Gastroesophageal sphincter (tissue), 4 donors: ENCODE data around the gene ILDR1. TPM values are rescaled to one million over a fixed set of nuclear protein-coding genes. Genes with fewer than 3 reads are reported as not detected.

Experiments used
- ATAC-seq: fragments of 150-250 bp; one replicate; pipeline ENCODE4 v1.9.1; 2016; ENCODE audit warnings: mild to moderate bottlenecking, moderate library complexity
- H3K27ac ChIP-seq, 4 donors: fragments of 200-600 bp; sonication (generic) in 3 of 4; 1 replicate in 3 of 4; 2 replicates in 1 of 4; pipeline ENCODE4 v1.5.1; 2016 to 2019
- H3K27me3 ChIP-seq: fragments of 200-600 bp; sonication (generic); one replicate; pipeline ENCODE4 v1.5.1; 2019
- H3K36me3 ChIP-seq, 2 donors: fragments of 200-600 bp; sonication (generic); one replicate each; pipeline ENCODE4 v1.5.1; 2019; ENCODE audit warnings: control low read depth in 1 of 2
- H3K4me1 ChIP-seq, 3 donors: fragments of 200-600 bp; sonication (generic); 1 replicate in 2 of 3; 2 replicates in 1 of 3; pipeline ENCODE4 v1.5.1; 2016 to 2019; ENCODE audit warnings: control low read depth in 2 of 3
- H3K4me3 ChIP-seq, 2 donors: fragments of 200-600 bp; sonication (generic); one replicate each; pipeline ENCODE4 v1.5.1; 2019; ENCODE audit warnings: mild to moderate bottlenecking in 1 of 2, moderate library complexity in 1 of 2
- H3K9me3 ChIP-seq, 3 donors: fragments of 200-600 bp; sonication (generic); one replicate each; pipeline ENCODE4 v1.5.1; 2017 to 2019; ENCODE audit warnings: control low read depth in 2 of 3
- EP300 ChIP-seq: sonication (generic); formaldehyde crosslinking; IDR thresholded peaks from one replicate; pipeline ENCODE4 v1.6.1; 2017; ENCODE audit warnings: antibody characterized with exemption, mild to moderate bottlenecking
- POLR2A ChIP-seq, 2 donors: fragments of 450-650 bp; IDR thresholded peaks; one replicate each; pipeline ENCODE4 v1.6.1; 2017; ENCODE audit warnings: antibody characterized with exemption in 2 of 2, mild to moderate bottlenecking in 2 of 2, moderate library complexity in 1 of 2
- POLR2AphosphoS5 ChIP-seq: sonication (generic); formaldehyde crosslinking; IDR thresholded peaks from one replicate; pipeline ENCODE4 v1.6.1; 2017; ENCODE audit warnings: antibody characterized with exemption
- WGBS, 2 donors: methylation state at CpG; one replicate each; pipeline ENCODE4 v1.1.5; 2018; ENCODE audit warnings: low coverage in 1 of 2; 5-methylcytosine and 5-hydroxymethylcytosine counted together
- total RNA-seq, 4 donors: library from RNA; depleted of rRNA; stranded (reverse); fragments of >200 nt; gene quantifications; one replicate each; pipeline ENCODE4 v1.1.0, GENCODE V29; 2016
- TF ChIP-seq, protein P1 (sequence below), 4 experiments: fragments of 200-600 bp in 2 of 4; fragments of 450-650 bp in 2 of 4; sonication (generic) in 1 of 4; IDR thresholded peaks; one replicate each; pipeline ENCODE4 v1.5.1; 2017 to 2019; ENCODE audit warnings: antibody characterized with exemption in 4 of 4, mild to moderate bottlenecking in 2 of 4, moderate library complexity in 2 of 4

The ILDR1 gene
- total RNA-seq = under 1 TPM in 1 of 4 donors, not detected in 3; 0.74 TPM

DNA sequence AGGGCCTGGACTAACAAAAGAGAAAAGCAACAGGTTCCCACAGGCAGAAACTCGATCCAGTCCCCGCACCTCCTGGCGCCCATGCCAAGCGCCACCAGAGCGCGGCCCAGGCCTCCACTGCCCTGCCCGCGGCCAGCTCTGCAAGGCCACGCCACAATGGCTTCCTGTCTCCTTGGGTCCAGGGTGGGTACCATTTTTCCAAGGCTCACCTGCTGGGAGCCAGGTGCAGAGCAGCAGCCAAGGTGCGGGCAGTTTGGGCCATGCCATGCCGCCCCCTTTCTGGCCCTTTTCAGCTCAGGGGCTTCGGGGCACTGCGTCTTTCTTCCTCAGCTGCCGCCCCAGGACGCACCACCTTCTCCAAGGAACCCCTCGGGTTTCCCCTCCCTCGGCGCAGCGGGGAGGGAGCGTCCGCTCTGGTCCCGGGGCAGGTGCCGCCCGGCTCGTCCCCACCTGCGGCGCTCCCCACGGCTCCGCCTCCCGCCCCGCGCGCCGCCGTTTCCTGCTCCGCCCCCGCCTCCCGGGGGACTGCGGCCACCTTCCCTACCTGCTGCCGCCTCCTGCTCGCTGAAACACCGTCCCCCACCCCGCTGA, at the start of gene ILDR1:
Gene ILDR1, minus strand, starts transcription at position 437 of the 591 bp plus-strand sequence. Its CDS starts 170 bp downstream, at position 267.
- no peak for ATAC-seq
- H3K27me3 ChIP-seq = peaks cover 36% of the 10 kb centered on the region
- no peak within 1 kb of the TSS for H3K27ac ChIP-seq
- no peaks in the 10 kb centered on the region for H3K36me3 ChIP-seq
- no peak for TF ChIP-seq POLR2AphosphoS5
- TF ChIP-seq POLR2A (IDR thresholded peaks at IDR 0.05) = no peak
- TF ChIP-seq EP300 = no peak
- TF ChIP-seq, protein P1, sequence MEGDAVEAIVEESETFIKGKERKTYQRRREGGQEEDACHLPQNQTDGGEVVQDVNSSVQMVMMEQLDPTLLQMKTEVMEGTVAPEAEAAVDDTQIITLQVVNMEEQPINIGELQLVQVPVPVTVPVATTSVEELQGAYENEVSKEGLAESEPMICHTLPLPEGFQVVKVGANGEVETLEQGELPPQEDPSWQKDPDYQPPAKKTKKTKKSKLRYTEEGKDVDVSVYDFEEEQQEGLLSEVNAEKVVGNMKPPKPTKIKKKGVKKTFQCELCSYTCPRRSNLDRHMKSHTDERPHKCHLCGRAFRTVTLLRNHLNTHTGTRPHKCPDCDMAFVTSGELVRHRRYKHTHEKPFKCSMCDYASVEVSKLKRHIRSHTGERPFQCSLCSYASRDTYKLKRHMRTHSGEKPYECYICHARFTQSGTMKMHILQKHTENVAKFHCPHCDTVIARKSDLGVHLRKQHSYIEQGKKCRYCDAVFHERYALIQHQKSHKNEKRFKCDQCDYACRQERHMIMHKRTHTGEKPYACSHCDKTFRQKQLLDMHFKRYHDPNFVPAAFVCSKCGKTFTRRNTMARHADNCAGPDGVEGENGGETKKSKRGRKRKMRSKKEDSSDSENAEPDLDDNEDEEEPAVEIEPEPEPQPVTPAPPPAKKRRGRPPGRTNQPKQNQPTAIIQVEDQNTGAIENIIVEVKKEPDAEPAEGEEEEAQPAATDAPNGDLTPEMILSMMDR (IDR thresholded peaks at IDR 0.05) = no peak
- H3K4me3 ChIP-seq = peak within 1 kb of the TSS in 1 of 2 donors; percentile 18
- 0% methylated on average over 2 of the region's 43 CpGs; no CpG with 5 or more reads in 1 of the 2 donors for WGBS, 2 donors
- peaks cover 0 to 6% (median 0%) of the 10 kb centered on the region in 3 donors for H3K4me1 ChIP-seq
- H3K9me3 ChIP-seq = no peaks in the 10 kb centered on the region

DNA sequence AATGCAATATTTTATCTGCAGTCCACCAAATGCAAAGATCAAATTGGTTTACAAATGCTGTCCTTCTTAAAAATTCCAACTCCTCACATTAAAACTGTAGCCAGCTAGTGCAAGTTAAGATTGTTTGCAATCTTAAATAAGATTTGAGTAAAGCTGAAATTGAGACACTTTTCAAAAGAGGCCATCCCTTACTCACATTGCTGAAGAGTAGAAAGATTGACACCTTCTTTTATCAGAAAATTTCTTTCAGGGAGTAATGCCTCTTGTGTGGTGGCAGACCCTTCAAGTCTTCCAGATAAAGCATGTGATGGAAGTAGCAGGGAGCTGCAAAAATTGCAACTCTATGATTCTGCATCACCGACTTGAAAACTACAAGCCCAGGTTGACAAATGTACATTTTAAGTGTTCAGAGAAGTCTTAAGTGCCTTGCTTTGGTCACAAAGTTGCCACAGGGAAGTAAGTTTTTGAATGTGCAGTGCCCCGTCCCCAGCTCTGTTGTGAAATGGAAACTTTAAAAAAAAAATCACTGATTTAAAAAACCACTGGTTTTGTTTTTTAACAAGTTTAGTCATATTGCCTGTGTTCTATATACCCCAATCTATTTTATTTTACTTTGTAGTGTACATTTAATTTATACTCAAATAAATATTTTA, 45.7 kb upstream of the ILDR1 start:
- Histone ChIP-seq H3K9me3 (no peaks in the 10 kb centered on the region), H3K4me3 (no peak overlapping the region), H3K27me3 (no peaks in the 10 kb centered on the region), H3K4me1 (no peaks in the 10 kb centered on the region), H3K27ac (no peak overlapping the region), H3K36me3 (no peaks in the 10 kb centered on the region)
- no peak for ATAC-seq
- TF ChIP-seq EP300 (no peak), POLR2A (IDR thresholded peaks at IDR 0.05) (no peak), POLR2AphosphoS5 (no peak)
- TF ChIP-seq, protein P1 (IDR thresholded peaks at IDR 0.05) = no peak
- 45 to 54% methylated on average over 2 of the region's 2 CpGs for WGBS, 2 donors

DNA sequence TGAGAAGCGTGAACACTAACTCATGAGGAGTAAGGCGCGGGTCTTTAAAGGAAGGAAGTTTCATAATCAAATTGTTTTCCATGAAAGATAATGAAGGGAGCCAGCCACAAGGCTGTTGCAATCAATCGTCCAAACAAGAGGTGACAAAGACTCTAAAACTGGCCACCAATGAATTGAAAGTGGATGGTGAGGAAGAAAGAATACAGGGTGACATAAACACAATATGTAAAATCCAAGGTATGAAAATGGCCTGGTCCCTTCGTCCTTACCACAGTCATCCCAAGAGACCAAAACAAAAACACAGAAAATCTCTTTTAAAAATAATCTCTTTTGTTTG, 45.1 kb upstream of the ILDR1 start:
- Histone ChIP-seq H3K36me3 (no peaks in the 10 kb centered on the region), H3K4me3 (no peak overlapping the region), H3K27me3 (no peaks in the 10 kb centered on the region), H3K4me1 (no peaks in the 10 kb centered on the region), H3K27ac (no peak overlapping the region), H3K9me3 (no peaks in the 10 kb centered on the region)
- TF ChIP-seq, protein P1 (IDR thresholded peaks at IDR 0.05) = no peak
- no peak for TF ChIP-seq POLR2A (IDR thresholded peaks at IDR 0.05)
- TF ChIP-seq EP300 = no peak
- TF ChIP-seq POLR2AphosphoS5 = no peak
- 43 to 65% methylated on average over 3 to 5 of the region's 5 CpGs for WGBS, 2 donors
- ATAC-seq = no peak

- WGBS, 2 donors = 34 to 48% methylated on average over 5 to 6 of the region's 6 CpGs
- ATAC-seq = no peak
Measured at GRCh38 chr3:122066331-122067213, 44.5 kb upstream of the ILDR1 start.

More at GRCh38 chr3:122066331-122067213, 44.5 kb upstream of the ILDR1 start:
- Histone ChIP-seq H3K36me3 (no peaks in the 10 kb centered on the region), H3K27ac (no peak overlapping the region), H3K4me3 (no peak overlapping the region), H3K4me1 (no peaks in the 10 kb centered on the region), H3K27me3 (no peaks in the 10 kb centered on the region), H3K9me3 (no peaks in the 10 kb centered on the region)
- TF ChIP-seq POLR2AphosphoS5 = no peak
- TF ChIP-seq, protein P1 (IDR thresholded peaks at IDR 0.05) = no peak
- TF ChIP-seq POLR2A (IDR thresholded peaks at IDR 0.05) = no peak
- TF ChIP-seq EP300 = no peak
